Activated CD4-positive, alpha-beta T cell treated with anti-CD3 and anti-CD28 coated beads for 36 hours (primary cell): Measurements from ENCODE around the gene SYNDIG1. TPM values are rescaled to one million over a fixed set of nuclear protein-coding genes. Genes with fewer than 3 reads are reported as not detected.

Source experiments
- ATAC-seq: fragments of 200-7000 bp; cut with Tn5 transposase; one replicate; pipeline ENCODE4 v1.10.0; 2021; ENCODE audit warnings: mild to moderate bottlenecking, moderate library complexity
- CTCF ChIA-PET: fragments of 350-600 bp; sonication (Branson Sonifier 250); formaldehyde crosslinking; loops from one replicate; lab custom pipeline; 2021; ENCODE audit warnings: antibody characterized with exemption; lab: Charles Lee
- POLR2A ChIA-PET: fragments of 350-600 bp; sonication (Branson Sonifier 250); formaldehyde crosslinking; loops from one replicate; lab custom pipeline; 2021; ENCODE audit warnings: antibody characterized with exemption, inconsistent platforms; lab: Charles Lee
- DNase-seq: peaks from one replicate; pipeline ENCODE4 v3.0.0-alpha.2; 2020
- H3K27ac Mint-ChIP-seq: one replicate; pipeline ENCODE4 v1.8.0; 2021; ENCODE audit warnings: mixed read lengths
- H3K27me3 Mint-ChIP-seq: one replicate; pipeline ENCODE4 v1.8.0; 2021; ENCODE audit warnings: mixed read lengths
- H3K36me3 Mint-ChIP-seq: one replicate; pipeline ENCODE4 v1.8.0; 2021; ENCODE audit warnings: low read depth, mixed read lengths
- H3K4me1 Mint-ChIP-seq: one replicate; pipeline ENCODE4 v1.8.0; 2021; ENCODE audit warnings: mixed read lengths
- H3K4me3 Mint-ChIP-seq: one replicate; pipeline ENCODE4 v1.8.0; 2021; ENCODE audit warnings: mild to moderate bottlenecking, moderate library complexity, mixed read lengths
- H3K9me3 Mint-ChIP-seq: one replicate; pipeline ENCODE4 v1.8.0; 2021; ENCODE audit warnings: low read depth, mixed read lengths
- intact Hi-C, 2 experiments: fragments of 100-400 bp; cut with DNase I in 1 of 2; cut with micrococcal nuclease in 1 of 2; formaldehyde crosslinking; loops; one replicate each; pipeline versions ENCODE4 v1.14.2 to v1.15.1; 2022 to 2024; cut with DNase I, micrococcal nuclease
- total RNA-seq, 2 experiments: library from RNA; stranded (reverse); gene quantifications; one replicate each; pipeline ENCODE4 v1.2.3, GENCODE V29; 2021

SYNDIG1 gene
- total RNA-seq, 2 experiments from 2014 or later = not detected

DNA sequence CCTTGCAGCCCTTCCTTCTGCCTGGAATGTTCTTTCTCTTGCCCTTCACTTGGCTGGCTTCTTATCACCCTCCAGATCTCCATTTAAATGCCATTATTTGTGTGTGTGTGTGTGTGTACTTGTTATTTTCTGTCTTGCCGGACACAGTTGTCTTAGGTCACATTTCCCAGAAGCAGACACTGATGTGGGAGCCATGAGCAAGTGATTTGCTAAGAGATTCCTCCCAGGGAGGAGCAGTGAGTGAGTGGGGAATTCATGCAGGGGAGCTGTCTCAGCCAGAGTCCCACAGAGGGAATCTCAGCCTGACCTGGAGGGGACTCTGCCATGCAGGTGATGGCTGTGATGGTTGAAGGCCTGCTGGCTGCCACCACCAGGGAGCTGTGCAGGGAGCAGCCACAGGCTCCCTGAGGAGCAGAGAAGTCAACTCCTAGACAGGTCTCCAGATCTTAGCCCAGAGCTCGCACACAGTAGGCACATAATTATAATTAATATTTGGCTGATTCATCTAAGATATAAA, 96.5 kb downstream of the SYNDIG1 start:
- Mint-ChIP-seq H3K9me3 (peaks cover 4% of the 10 kb centered on the region), H3K4me1 (no peaks in the 10 kb centered on the region), H3K27ac (no peak overlapping the region), H3K36me3 (no peaks in the 10 kb centered on the region), H3K27me3 (peaks cover 3% of the 10 kb centered on the region), H3K4me3 (no peak overlapping the region)
- intact Hi-C loops = no loop called here
- no peak for ATAC-seq
- CTCF ChIA-PET = no interaction called here
- DNase-seq = no peak
- POLR2A ChIA-PET = no interaction called here

DNA sequence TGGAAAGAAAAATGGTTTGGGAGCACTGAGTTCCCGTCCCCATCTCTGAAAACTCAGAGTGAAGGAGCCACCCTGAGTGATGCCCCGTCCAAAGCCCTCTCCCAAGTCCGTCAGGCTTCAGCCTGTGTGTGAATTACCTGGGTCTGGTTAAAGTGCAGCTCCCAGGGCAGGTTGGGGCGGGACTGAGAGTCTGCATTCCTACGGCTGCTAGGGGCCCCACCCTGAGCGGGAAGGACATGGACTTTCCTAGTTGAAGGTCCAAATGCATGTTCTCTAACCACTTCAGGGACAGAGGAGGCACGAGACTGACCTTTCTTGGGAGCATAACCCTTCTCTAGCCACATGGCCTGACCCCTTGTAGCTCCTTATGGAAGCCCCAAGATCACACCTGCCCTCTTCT, 97.2 kb downstream of the SYNDIG1 start:
- Mint-ChIP-seq H3K27me3 (peaks cover 3% of the 10 kb centered on the region), H3K9me3 (peaks cover 4% of the 10 kb centered on the region), H3K27ac (no peak overlapping the region), H3K4me1 (no peaks in the 10 kb centered on the region), H3K36me3 (no peaks in the 10 kb centered on the region), H3K4me3 (no peak overlapping the region)
- ATAC-seq (no peak), DNase-seq (no peak)
- CTCF ChIA-PET = no interaction called here
- POLR2A ChIA-PET = no interaction called here
- intact Hi-C loops = no loop called here

DNA sequence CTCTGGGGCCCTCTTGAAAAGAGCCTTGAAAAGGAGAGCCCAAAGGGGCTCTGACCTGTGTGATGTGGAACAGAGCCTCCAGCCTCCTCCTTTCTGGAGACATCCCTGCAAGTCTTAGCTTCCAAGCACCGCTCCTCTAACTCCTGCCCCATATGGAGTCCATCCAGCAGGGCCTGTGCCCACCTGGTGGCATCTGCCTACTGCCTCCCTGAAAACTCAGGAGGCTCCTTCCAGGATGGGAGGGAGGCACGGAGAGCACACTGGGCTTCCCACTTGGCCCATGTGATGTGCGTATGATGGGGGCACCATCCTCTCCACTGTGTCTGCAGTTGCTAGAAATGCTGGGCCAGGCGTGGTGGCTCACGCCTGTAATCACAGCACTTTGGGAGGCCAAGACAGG, 98.1 kb downstream of the SYNDIG1 start:
- ChIA-PET POLR2A (no interaction called here), CTCF (no interaction called here)
- intact Hi-C loops = no loop called here
- H3K9me3 Mint-ChIP-seq = peaks cover 4% of the 10 kb centered on the region
- no peak overlapping the region for H3K4me3 Mint-ChIP-seq
- no peaks in the 10 kb centered on the region for H3K36me3 Mint-ChIP-seq
- no peaks in the 10 kb centered on the region for H3K4me1 Mint-ChIP-seq
- H3K27me3 Mint-ChIP-seq = peaks cover 3% of the 10 kb centered on the region
- no peak for ATAC-seq
- no peak overlapping the region for H3K27ac Mint-ChIP-seq
- no peak for DNase-seq

DNA sequence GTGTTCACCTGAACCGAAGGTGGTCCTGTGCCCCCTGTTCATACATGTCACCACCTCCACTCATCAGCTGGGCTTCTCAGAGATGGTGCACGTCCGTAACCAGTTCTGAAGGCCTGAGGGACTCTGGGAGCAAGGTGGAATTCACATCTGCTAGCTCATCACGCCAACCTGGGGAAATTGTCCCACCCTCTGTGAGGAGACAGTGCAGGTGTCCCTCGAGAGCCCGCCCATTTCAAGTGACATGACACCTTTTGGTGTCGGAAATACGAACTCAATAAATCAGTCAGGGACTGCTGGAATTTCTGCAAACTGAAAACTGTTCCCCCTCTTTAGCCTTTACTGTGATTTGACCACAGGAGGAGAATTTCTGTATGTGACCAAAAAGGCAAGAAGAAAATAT, 99.4 kb downstream of the SYNDIG1 start:
- Mint-ChIP-seq H3K27me3 (peaks cover 3% of the 10 kb centered on the region), H3K36me3 (no peaks in the 10 kb centered on the region), H3K27ac (no peak overlapping the region), H3K4me1 (no peaks in the 10 kb centered on the region), H3K9me3 (peaks cover 2% of the 10 kb centered on the region), H3K4me3 (no peak overlapping the region)
- ATAC-seq = no peak
- DNase-seq = no peak
- CTCF ChIA-PET = no interaction called here
- intact Hi-C loops = no loop called here
- POLR2A ChIA-PET = no interaction called here

DNA sequence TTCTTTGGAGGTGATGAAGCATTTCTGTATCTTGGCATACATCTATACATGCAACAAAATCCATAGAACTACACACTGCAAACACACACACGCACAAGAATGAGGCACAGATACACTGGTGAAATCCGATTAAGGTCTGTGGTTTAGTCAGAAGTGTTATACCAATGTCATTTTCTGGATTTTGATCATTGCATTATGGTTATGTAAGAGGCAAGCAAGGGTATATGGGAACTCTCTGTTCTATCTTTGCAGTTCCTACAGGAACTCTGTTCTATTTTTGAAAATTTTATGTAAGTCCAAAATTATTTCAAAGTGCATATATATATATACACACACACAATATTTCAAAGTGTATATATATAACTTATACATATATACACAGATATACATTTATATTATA, 101.7 kb downstream of the SYNDIG1 start:
- ATAC-seq (no peak), DNase-seq (no peak)
- intact Hi-C loops = no loop called here
- no peak overlapping the region for H3K27ac Mint-ChIP-seq
- no peaks in the 10 kb centered on the region for H3K4me1 Mint-ChIP-seq
- H3K9me3 Mint-ChIP-seq = no peaks in the 10 kb centered on the region
- CTCF ChIA-PET = no interaction called here
- H3K4me3 Mint-ChIP-seq = no peak overlapping the region
- POLR2A ChIA-PET = no interaction called here
- H3K36me3 Mint-ChIP-seq = no peaks in the 10 kb centered on the region
- H3K27me3 Mint-ChIP-seq = no peaks in the 10 kb centered on the region

DNA sequence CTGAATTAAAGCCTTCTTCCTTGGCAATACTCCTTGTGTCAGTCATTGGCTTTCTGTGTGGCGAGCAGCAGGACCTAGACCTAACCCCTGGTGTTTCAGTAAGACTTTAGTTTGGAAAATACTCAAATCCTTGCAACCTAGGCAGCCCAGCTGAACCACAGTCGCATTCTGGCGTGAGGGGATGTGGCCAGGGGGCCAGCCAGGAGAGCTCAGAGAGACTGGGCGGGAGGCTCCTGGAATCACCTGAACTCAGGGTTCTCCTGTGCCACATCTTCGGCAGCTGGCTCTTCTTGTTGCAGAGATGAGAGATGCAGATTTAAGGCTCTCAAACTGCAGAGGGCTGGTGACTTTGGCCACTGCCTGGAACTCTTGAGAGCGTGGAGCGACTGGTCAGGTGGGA, 102.7 kb downstream of the SYNDIG1 start:
- DNase-seq (no peak), ATAC-seq (no peak)
- Mint-ChIP-seq H3K36me3 (no peaks in the 10 kb centered on the region), H3K9me3 (no peaks in the 10 kb centered on the region), H3K4me3 (no peak overlapping the region), H3K4me1 (no peaks in the 10 kb centered on the region), H3K27ac (no peak overlapping the region), H3K27me3 (no peaks in the 10 kb centered on the region)
- ChIA-PET POLR2A (no interaction called here), CTCF (no interaction called here)
- intact Hi-C loops = no loop called here

DNA sequence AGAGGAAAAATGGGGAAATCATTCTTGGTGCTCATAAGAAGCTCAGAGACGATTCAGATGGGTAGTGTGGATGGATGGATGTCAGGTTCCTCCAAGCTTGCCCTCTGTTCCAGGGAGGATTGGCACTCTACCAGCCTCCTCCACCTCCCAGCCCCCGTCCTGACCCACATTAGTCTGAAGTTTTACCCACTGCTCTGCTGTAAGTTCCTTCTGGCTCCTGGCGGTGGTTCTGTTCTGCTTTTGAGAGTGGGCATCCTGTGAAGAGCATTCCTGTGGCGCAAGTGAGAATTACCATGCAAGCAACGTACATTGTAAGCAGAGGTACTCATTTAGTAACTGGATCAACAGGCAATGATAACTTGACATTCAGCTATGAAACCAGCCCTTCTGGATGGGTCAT, 103.4 kb downstream of the SYNDIG1 start:
- H3K27ac Mint-ChIP-seq = no peak overlapping the region
- no peaks in the 10 kb centered on the region for H3K9me3 Mint-ChIP-seq
- ChIA-PET POLR2A (no interaction called here), CTCF (no interaction called here)
- no peaks in the 10 kb centered on the region for H3K36me3 Mint-ChIP-seq
- ATAC-seq (no peak), DNase-seq (no peak)
- intact Hi-C loops = no loop called here
- H3K27me3 Mint-ChIP-seq = no peaks in the 10 kb centered on the region
- H3K4me3 Mint-ChIP-seq = no peak overlapping the region
- no peaks in the 10 kb centered on the region for H3K4me1 Mint-ChIP-seq

DNA sequence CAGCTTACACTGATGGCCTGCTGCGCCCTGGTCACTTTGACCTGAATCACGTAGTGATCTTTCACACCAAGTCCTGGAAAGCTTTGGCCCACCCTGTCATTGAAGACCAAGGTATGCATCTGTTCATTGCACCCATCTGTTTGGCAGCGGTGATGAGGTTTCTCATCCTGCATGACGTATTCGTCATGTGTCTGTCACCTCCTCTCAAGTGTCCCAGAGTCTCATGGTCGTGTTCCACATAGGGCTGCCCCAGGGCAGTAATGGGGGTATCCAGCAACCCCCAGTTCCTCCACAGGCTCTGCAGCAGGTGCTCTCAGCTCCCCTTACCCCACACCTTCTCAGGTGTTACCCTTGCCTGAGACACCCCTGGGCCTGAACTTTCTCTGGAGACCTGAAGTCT, 104.1 kb downstream of the SYNDIG1 start:
- ChIA-PET POLR2A (interaction anchor here (0.6 kb wide), 2 partner anchors 227 to 701 kb away, joined by 3 read pairs; no protein-coding TSS in a partner anchor), CTCF (no interaction called here)
- Mint-ChIP-seq H3K4me3 (no peak overlapping the region), H3K27ac (no peak overlapping the region), H3K9me3 (no peaks in the 10 kb centered on the region), H3K36me3 (no peaks in the 10 kb centered on the region), H3K4me1 (no peaks in the 10 kb centered on the region), H3K27me3 (no peaks in the 10 kb centered on the region)
- intact Hi-C loops = no loop called here
- no peak for ATAC-seq
- no peak for DNase-seq

DNA sequence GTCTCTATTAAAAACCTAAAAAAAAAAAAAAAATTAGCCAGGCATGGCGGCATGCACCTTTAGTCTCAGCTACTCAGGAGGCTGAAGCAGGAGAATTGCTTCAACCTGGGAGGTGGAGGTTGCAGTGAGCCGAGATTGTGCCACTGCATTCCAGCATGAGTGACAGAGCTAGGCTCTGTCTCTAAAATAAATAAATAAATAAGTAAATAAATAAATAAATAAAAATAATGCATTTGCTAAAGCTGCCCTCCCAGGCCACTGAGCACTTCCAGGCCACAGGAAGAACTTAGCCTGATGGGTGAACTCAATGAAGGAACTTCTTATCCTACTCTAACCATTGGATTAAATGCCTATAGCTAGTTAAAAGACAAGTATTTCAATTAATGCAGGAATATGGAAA, 104.9 kb downstream of the SYNDIG1 start:
- H3K4me1 Mint-ChIP-seq = no peaks in the 10 kb centered on the region
- ATAC-seq = no peak
- ChIA-PET CTCF (no interaction called here), POLR2A (interaction anchor here (0.6 kb wide), 2 partner anchors 227 to 701 kb away, joined by 3 read pairs; no protein-coding TSS in a partner anchor)
- DNase-seq = no peak
- H3K27me3 Mint-ChIP-seq = no peaks in the 10 kb centered on the region
- no peaks in the 10 kb centered on the region for H3K9me3 Mint-ChIP-seq
- H3K4me3 Mint-ChIP-seq = no peak overlapping the region
- intact Hi-C loops = no loop called here
- no peaks in the 10 kb centered on the region for H3K36me3 Mint-ChIP-seq
- no peak overlapping the region for H3K27ac Mint-ChIP-seq

DNA sequence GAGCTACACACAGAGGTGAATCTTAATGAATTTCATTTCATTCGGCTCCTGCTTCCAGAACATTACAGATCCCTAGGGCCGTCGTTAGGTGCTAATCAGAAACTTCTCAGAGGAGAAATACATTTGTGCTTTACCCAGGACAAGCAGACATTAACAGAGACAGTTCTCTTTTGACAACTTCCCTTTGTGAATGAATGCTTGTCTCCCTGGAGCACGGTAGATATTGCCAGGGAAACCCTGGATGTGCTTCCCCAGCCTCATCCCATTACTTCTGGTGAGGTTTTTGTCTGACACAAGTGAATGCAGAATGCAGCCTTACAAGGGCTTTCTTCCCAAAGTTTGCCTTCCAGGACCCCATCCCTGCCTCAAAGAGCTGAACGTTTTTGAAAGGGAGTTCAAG, 105.4 kb downstream of the SYNDIG1 start:
- H3K9me3 Mint-ChIP-seq = no peaks in the 10 kb centered on the region
- H3K27ac Mint-ChIP-seq = no peak overlapping the region
- DNase-seq (no peak), ATAC-seq (no peak)
- intact Hi-C loops = no loop called here
- H3K4me3 Mint-ChIP-seq = no peak overlapping the region
- H3K4me1 Mint-ChIP-seq = no peaks in the 10 kb centered on the region
- ChIA-PET POLR2A (no interaction called here), CTCF (interaction anchor here (0.6 kb wide), 1 partner anchor 599 kb away, joined by 3 read pairs; no protein-coding TSS in a partner anchor)
- H3K36me3 Mint-ChIP-seq = no peaks in the 10 kb centered on the region
- no peaks in the 10 kb centered on the region for H3K27me3 Mint-ChIP-seq

DNA sequence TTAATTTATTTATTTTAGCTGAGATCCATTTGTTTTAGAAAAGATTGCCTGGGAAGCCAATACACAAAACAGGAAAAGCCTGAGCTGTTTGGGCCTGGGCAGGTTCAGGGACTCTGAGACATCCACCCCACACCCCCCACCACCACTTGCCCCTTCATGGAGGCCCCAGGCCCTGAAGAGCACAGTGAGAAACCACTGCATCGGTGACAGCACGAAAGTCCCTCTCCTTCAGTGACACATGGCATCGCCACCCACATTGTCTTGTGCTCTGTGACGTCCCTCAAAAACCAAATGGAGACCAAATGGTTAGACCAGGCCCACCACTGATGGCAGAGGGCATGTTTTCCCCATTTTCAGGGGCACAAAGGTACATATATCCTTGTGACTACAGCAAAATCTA, 106.4 kb downstream of the SYNDIG1 start:
- Mint-ChIP-seq H3K4me3 (no peak overlapping the region), H3K36me3 (no peaks in the 10 kb centered on the region), H3K27ac (no peak overlapping the region), H3K27me3 (no peaks in the 10 kb centered on the region), H3K9me3 (no peaks in the 10 kb centered on the region), H3K4me1 (no peaks in the 10 kb centered on the region)
- ChIA-PET POLR2A (no interaction called here), CTCF (interaction anchor here (0.6 kb wide), 1 partner anchor 412 kb away, joined by 3 read pairs; no protein-coding TSS in a partner anchor)
- intact Hi-C loops = no loop called here
- ATAC-seq (no peak), DNase-seq (no peak)

DNA sequence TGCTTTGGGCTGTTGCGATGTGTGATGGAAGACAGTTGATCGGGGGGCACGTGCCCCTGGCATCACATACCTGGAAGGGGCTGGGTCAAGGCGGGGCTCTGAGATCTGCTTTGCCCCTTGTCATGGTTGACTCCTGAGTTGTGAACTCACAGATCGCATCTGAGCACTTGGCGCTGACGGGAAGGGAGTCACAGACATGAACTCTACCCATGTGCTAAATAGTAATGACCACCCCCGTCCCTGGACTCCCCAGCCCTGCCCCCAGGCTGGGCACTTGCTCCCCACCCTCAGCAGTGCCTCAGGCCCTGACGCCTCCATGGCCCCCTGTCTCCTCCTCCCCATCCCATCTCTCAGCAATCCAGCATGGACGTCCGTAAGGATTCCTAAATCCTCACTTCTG, 107.0 kb downstream of the SYNDIG1 start:
- H3K9me3 Mint-ChIP-seq = no peaks in the 10 kb centered on the region
- no peaks in the 10 kb centered on the region for H3K4me1 Mint-ChIP-seq
- H3K27ac Mint-ChIP-seq = no peak overlapping the region
- ChIA-PET CTCF (no interaction called here), POLR2A (no interaction called here)
- DNase-seq (no peak), ATAC-seq (no peak)
- H3K4me3 Mint-ChIP-seq = no peak overlapping the region
- intact Hi-C loops = no loop called here
- no peaks in the 10 kb centered on the region for H3K36me3 Mint-ChIP-seq
- no peaks in the 10 kb centered on the region for H3K27me3 Mint-ChIP-seq
